Midbrain (tissue), 1 donor: ENCODE measurements around the gene SLC23A1.
"Not testable (repeated sequence)": the region's sequence is repeated elsewhere in the genome, so short reads cannot be mapped to it uniquely, and the experiment has no call there.

ENCODE experiments used
- DNase-seq: peaks from one replicate; lab custom pipeline; 2025; lab: John Stamatoyannopoulos, UW

The SLC23A1 gene

GRCh38 chr5:139389701-139390638 lies 6.9 kb upstream of the SLC23A1 start, which contains the start of gene MZB1:
Gene MZB1, minus strand, starts transcription at chr5:139389913. Its CDS starts 57 bp downstream, at chr5:139389856.
- no peak for DNase-seq

GRCh38 chr5:139388198-139388821 lies 5.2 kb upstream of the SLC23A1 start:
- no peak for DNase-seq

- DNase-seq: no peak
Observed at GRCh38 chr5:139387611-139388197, 4.6 kb upstream of the SLC23A1 start.

GRCh38 chr5:139386956-139387355 lies 3.9 kb upstream of the SLC23A1 start:
- DNase-seq: not testable (repeated sequence)

GRCh38 chr5:139386050-139386438 lies 2.9 kb upstream of the SLC23A1 start:
- no peak for DNase-seq

GRCh38 chr5:139385061-139386049 lies 2.3 kb upstream of the SLC23A1 start:
- DNase-seq: no peak

- no peak for DNase-seq
Observed at GRCh38 chr5:139384591-139385051, 1.5 kb upstream of the SLC23A1 start.

GRCh38 chr5:139383993-139384590 lies 995 bp upstream of the SLC23A1 start:
- DNase-seq: no peak

- no peak for DNase-seq
Observed at GRCh38 chr5:139382807-139383206, 290 bp downstream of the SLC23A1 start.

GRCh38 chr5:139381837-139382761 lies 998 bp downstream of the SLC23A1 start:
- DNase-seq: no peak

- no peak for DNase-seq
Observed at GRCh38 chr5:139379626-139380449, 3.3 kb downstream of the SLC23A1 start.

- DNase-seq: no peak
Observed at GRCh38 chr5:139378941-139379361, 4.1 kb downstream of the SLC23A1 start.

- no peak for DNase-seq
Observed at GRCh38 chr5:139378101-139378825, 4.8 kb downstream of the SLC23A1 start.

- DNase-seq: no peak
Observed at GRCh38 chr5:139377226-139377625, 5.9 kb downstream of the SLC23A1 start.

- no peak for DNase-seq
Observed at GRCh38 chr5:139376364-139376763, 6.7 kb downstream of the SLC23A1 start.

- DNase-seq: no peak
Observed at GRCh38 chr5:139374909-139375308, 8.2 kb downstream of the SLC23A1 start.

- DNase-seq: no peak
Observed at GRCh38 chr5:139371482-139372435, 11.3 kb downstream of the SLC23A1 start.
